ENCODE results near the gene BCL3. TPM values are rescaled to one million over a fixed set of nuclear protein-coding genes. Genes with fewer than 3 reads are reported as not detected.
"Not testable (repeated sequence)": the region's sequence is repeated elsewhere in the genome, so short reads cannot be mapped to it uniquely, and the experiment has no call there.

The BCL3 gene
- total RNA-seq, 4 donors from 2014 or later = 7.2 to 15.7 (median 8.5) TPM

- intact Hi-C loops (cut with DNase I; ENCODE audit: low total_unique reads) (no loop called here), in situ Hi-C loops (cut with MboI; ENCODE audit: low sequenced_read_pairs in 4 of 4) (no loop called here)
- Histone ChIP-seq H3K4me1 (no peaks in the 10 kb centered on the region), H3K4me3 (no peak overlapping the region), H3K27ac (no peak overlapping the region), H3K36me3 (no peaks in the 10 kb centered on the region), H3K27me3 (no peaks in the 10 kb centered on the region), H3K9me3 (no peaks in the 10 kb centered on the region)
- no peak for TF ChIP-seq POLR2A (IDR thresholded peaks at IDR 0.05)
- no peak for TF ChIP-seq CTCF (IDR thresholded peaks at IDR 0.05 in 4 of 5, conservative IDR thresholded peaks at IDR 0.05 in 1 of 5)
- DNase-seq = no peak
- ATAC-seq = no peak
Observed at GRCh38 chr19:44707794-44708193, 40.7 kb upstream of the BCL3 start.

- H3K4me3 ChIP-seq = no peak overlapping the region
- no peaks in the 10 kb centered on the region for H3K4me1 ChIP-seq
- no peak overlapping the region for H3K27ac ChIP-seq
- H3K36me3 ChIP-seq = no peaks in the 10 kb centered on the region
- intact Hi-C loops (cut with DNase I; ENCODE audit: low total_unique reads) (no loop called here), in situ Hi-C loops (cut with MboI; ENCODE audit: low sequenced_read_pairs in 4 of 4) (no loop called here)
- no peak for DNase-seq
- TF ChIP-seq POLR2A (IDR thresholded peaks at IDR 0.05) = no peak
- TF ChIP-seq CTCF (IDR thresholded peaks at IDR 0.05 in 4 of 5, conservative IDR thresholded peaks at IDR 0.05 in 1 of 5) = no peak
- no peak for ATAC-seq
- H3K9me3 ChIP-seq = no peaks in the 10 kb centered on the region
- H3K27me3 ChIP-seq = no peaks in the 10 kb centered on the region
Observed at GRCh38 chr19:44708940-44709339, 39.6 kb upstream of the BCL3 start.

- H3K27ac ChIP-seq; H3K4me3 ChIP-seq; H3K4me1 ChIP-seq; intact Hi-C loops (cut with DNase I; ENCODE audit: low total_unique reads); H3K9me3 ChIP-seq; DNase-seq; in situ Hi-C loops (cut with MboI; ENCODE audit: low sequenced_read_pairs in 4 of 4); ATAC-seq; H3K27me3 ChIP-seq; H3K36me3 ChIP-seq: not testable (repeated sequence)
Observed at GRCh38 chr19:44709434-44710266, 38.9 kb upstream of the BCL3 start.

- ATAC-seq = no peak
- intact Hi-C loops (cut with DNase I; ENCODE audit: low total_unique reads) = no loop called here
- TF ChIP-seq CTCF (IDR thresholded peaks at IDR 0.05 in 4 of 5, conservative IDR thresholded peaks at IDR 0.05 in 1 of 5) = no peak
- TF ChIP-seq POLR2A (IDR thresholded peaks at IDR 0.05) = no peak
Observed at GRCh38 chr19:44710483-44710882, 38.0 kb upstream of the BCL3 start.

GRCh38 chr19:44712864-44713515, 35.5 kb upstream of the BCL3 start:
- TF ChIP-seq POLR2A (IDR thresholded peaks at IDR 0.05) (no peak), CTCF (IDR thresholded peaks at IDR 0.05 in 4 of 5, conservative IDR thresholded peaks at IDR 0.05 in 1 of 5) (no peak)
- Histone ChIP-seq H3K27ac (no peak overlapping the region), H3K27me3 (no peaks in the 10 kb centered on the region), H3K4me3 (no peak overlapping the region), H3K36me3 (no peaks in the 10 kb centered on the region), H3K9me3 (no peaks in the 10 kb centered on the region), H3K4me1 (no peaks in the 10 kb centered on the region)
- in situ Hi-C loops (cut with MboI; ENCODE audit: low sequenced_read_pairs in 4 of 4) = no loop called here
- intact Hi-C loops (cut with DNase I; ENCODE audit: low total_unique reads) = no loop called here
- DNase-seq (no peak), ATAC-seq (no peak)

More at GRCh38 chr19:44710483-44710882, 38.0 kb upstream of the BCL3 start:
- Histone ChIP-seq H3K27me3 (no peaks in the 10 kb centered on the region), H3K4me1 (no peaks in the 10 kb centered on the region), H3K27ac (no peak overlapping the region), H3K36me3 (no peaks in the 10 kb centered on the region), H3K4me3 (no peak overlapping the region), H3K9me3 (no peaks in the 10 kb centered on the region)
- DNase-seq = no peak
- in situ Hi-C loops (cut with MboI; ENCODE audit: low sequenced_read_pairs in 4 of 4) = no loop called here
